Measurements from ENCODE around the gene HOXA11. TPM values are rescaled to one million over a fixed set of nuclear protein-coding genes. Genes with fewer than 3 reads are reported as not detected.

HOXA11 gene
- total and polyA plus RNA-seq, 4 donors: not detected

- TF ChIP-seq, protein P1, sequence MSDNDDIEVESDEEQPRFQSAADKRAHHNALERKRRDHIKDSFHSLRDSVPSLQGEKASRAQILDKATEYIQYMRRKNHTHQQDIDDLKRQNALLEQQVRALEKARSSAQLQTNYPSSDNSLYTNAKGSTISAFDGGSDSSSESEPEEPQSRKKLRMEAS (IDR thresholded peaks at IDR 0.05): no peak
- TF ChIP-seq GABPA (IDR thresholded peaks at IDR 0.05 in 1 of 2, conservative IDR thresholded peaks at IDR 0.05 in 1 of 2): no peak
- TF ChIP-seq TAF1 (conservative IDR thresholded peaks at IDR 0.05): no peak
Measured at GRCh38 chr7:27160145-27160545, 24.9 kb downstream of the HOXA11 start (continued).

DNA sequence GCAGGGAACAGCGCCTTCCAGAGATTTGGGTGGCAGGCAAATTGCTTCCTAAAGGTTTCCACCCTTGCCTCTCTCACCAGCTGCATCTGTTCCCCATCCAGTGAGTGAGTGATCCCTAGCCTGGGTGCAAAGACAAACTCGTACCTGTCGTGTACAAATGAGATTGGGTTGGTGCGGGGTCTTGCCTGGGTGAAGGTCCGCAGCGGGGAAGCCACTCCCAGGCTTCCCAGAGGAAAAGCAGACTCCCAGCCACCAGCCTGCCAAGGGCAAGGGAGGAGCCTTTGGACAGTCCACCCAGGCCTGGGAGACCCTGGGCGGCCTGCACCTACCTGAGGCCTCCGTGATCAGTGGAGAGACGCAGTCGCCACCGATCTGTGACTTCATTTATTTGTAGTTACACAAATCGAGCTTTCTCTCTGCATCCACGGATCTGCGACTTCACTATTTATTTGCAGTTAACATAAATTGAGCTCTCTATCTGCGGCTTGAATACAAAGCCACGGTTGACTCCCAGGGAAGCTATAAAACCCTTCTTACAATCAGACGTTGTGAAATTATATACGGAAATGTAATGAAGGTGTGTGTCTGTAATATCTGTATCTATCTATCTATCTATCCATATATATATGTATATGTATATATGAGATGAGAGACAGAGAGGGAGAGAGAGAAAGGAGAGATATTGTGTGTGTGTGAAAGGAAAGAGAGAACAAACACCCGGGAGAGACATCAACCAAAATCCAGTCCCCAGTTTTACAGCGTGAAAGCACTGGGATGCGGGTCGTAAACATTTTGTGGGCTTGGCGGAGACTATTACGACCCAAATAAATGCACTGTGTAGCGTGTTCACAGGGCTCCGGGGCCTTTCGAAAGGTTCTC is 25.5 kb downstream of the HOXA11 start:
- peaks cover 10 to 48% (median 24%) of the 10 kb centered on the region in 4 donors for H3K27me3 ChIP-seq (ENCODE audit: control insufficient read depth in 4 of 4, insufficient read depth in 4 of 4, low read length in 3 of 4)
- H3K4me3 ChIP-seq (ENCODE audit: low read depth in 1 of 3, low read length in 3 of 3): no peak overlapping the region
- no peak overlapping the region for H3K27ac ChIP-seq (ENCODE audit: low read depth in 1 of 2, low read length in 2 of 2)
- H3K9me3 ChIP-seq (ENCODE audit: control insufficient read depth in 4 of 4, low read length in 3 of 4): peaks cover 0 to 6% (median 0%) of the 10 kb centered on the region in 4 donors
- 31% methylated on average over 27 of the region's 27 CpGs for WGBS
- H3K36me3 ChIP-seq (ENCODE audit: control insufficient read depth in 4 of 4, insufficient read depth in 3 of 4, low read depth in 1 of 4, low read length in 3 of 4): no peaks in the 10 kb centered on the region
- DNase-seq (ENCODE audit: low spot score): no peak
- H3K9ac ChIP-seq (ENCODE audit: low read depth in 1 of 2, low read length in 2 of 2): no peak overlapping the region
- no peak for TF ChIP-seq HNF4A (conservative IDR thresholded peaks at IDR 0.05)
- TF ChIP-seq, protein P2, sequence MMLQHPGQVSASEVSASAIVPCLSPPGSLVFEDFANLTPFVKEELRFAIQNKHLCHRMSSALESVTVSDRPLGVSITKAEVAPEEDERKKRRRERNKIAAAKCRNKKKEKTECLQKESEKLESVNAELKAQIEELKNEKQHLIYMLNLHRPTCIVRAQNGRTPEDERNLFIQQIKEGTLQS (IDR thresholded peaks at IDR 0.05): no peak
- TF ChIP-seq, protein P1 (IDR thresholded peaks at IDR 0.05): no peak
- H3K4me1 ChIP-seq (ENCODE audit: control insufficient read depth in 4 of 4, insufficient read depth in 4 of 4, low read length in 3 of 4): peaks cover 11 to 34% (median 17%) of the 10 kb centered on the region in 4 donors

DNA sequence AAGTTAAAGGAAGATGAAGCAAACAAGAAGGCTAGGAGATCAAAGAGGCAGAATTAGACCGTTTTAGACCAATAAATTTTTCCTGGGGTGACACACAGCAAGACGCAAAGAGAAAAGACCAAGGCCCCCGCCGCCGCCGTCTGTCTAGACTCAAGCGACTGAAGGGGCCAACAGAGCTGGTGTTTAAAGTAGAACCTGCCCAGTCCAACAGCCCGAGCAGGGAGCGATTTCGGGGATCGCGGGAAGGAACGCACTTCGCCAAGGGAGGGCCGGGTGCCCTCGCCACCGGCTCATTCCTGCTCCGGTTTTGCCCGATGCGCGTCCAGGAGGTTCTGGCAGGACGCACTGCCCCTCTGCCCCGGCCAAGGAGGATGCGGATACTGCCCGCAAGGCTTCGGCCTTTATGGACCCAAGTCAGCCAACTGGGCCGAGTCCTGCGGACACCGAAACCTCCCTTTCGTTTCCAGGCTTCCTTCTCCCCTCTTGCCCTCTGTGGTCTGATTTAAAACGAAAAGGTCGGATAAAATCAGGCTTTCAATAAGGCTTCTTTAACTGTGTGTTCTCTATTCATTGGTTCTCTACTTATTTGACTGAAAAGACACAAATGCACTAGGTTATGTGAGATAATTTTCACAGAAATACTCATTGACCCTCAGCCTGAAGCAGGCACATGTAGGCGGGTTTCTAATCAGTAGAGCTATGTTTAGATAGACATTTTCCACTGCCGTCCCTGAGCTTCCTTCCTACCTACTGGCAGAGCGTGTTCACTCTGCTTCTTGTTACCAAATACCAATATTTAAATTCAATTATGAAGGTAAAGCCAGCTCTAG is 26.4 kb downstream of the HOXA11 start:
- Histone ChIP-seq H3K9ac (ENCODE audit: low read depth in 1 of 2, low read length in 2 of 2) (no peak overlapping the region), H3K4me3 (ENCODE audit: low read depth in 1 of 3, low read length in 3 of 3) (no peak overlapping the region), H3K9me3 (ENCODE audit: control insufficient read depth in 4 of 4, low read length in 3 of 4) (peaks cover 0 to 5% (median 0%) of the 10 kb centered on the region in 4 donors), H3K27ac (ENCODE audit: low read depth in 1 of 2, low read length in 2 of 2) (no peak overlapping the region), H3K27me3 (ENCODE audit: control insufficient read depth in 4 of 4, insufficient read depth in 4 of 4, low read length in 3 of 4) (peaks cover 14 to 47% (median 28%) of the 10 kb centered on the region in 4 donors), H3K4me1 (ENCODE audit: control insufficient read depth in 4 of 4, insufficient read depth in 4 of 4, low read length in 3 of 4) (peaks cover 11 to 30% (median 17%) of the 10 kb centered on the region in 4 donors), H3K36me3 (ENCODE audit: control insufficient read depth in 4 of 4, insufficient read depth in 3 of 4, low read depth in 1 of 4, low read length in 3 of 4) (no peaks in the 10 kb centered on the region)
- TF ChIP-seq, protein P1 (IDR thresholded peaks at IDR 0.05): no peak
- TF ChIP-seq SP1 (IDR thresholded peaks at IDR 0.05) (no peak), FOXA1 (IDR thresholded peaks at IDR 0.05) (no peak), JUND (IDR thresholded peaks at IDR 0.05) (no peak), TAF1 (conservative IDR thresholded peaks at IDR 0.05) (no peak), RAD21 (IDR thresholded peaks at IDR 0.05) (no peak), CTCF (IDR thresholded peaks at IDR 0.05; ENCODE audit: low read depth, low read length, missing input control) (no peak), EGR1 (IDR thresholded peaks at IDR 0.05; ENCODE audit: low read depth in 2 of 2) (no peak), HNF4A (conservative IDR thresholded peaks at IDR 0.05) (no peak)
- WGBS: 14% methylated on average over 35 of the region's 35 CpGs
- no peak for DNase-seq (ENCODE audit: low spot score)
